ENCODE data around the gene MAP1B. TPM values are rescaled to one million over a fixed set of nuclear protein-coding genes. Genes with fewer than 3 reads are reported as not detected.
"Not testable (repeated sequence)": the region's sequence is repeated elsewhere in the genome, so short reads cannot be mapped to it uniquely, and the experiment has no call there.

Gene MAP1B
- total RNA-seq, 1 experiment from 2014 or later = 8.9 TPM

DNA sequence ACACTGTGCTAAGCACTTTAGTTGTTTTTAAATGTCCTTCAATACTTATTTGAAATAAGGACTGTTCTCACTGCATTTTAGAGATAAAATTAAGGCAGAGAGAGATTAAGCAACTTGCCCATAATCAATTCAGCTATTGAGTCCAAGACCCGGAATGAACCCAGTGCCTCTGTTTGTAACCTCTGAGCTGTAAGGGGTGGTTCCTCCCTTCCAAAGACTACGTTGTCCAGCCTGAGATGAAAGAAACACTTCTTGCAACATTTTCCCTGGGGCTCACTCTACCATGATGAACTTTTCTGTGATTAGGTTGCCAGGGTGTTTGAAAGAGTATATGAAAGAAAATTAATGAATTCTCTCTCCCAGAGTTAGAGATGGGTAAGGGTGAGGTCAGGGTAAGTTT is 22.0 kb upstream of the MAP1B start:
- intact Hi-C loops (cut with micrococcal nuclease) = no loop called here
- POLR2A ChIA-PET = no interaction called here

GRCh38 chr5:72089713-72090112 is 17.6 kb upstream of the MAP1B start:
- H3K36me3 ChIP-seq (ENCODE audit: control insufficient read depth in 1 of 2, insufficient read depth in 2 of 2, low read length in 2 of 2); CTCF ChIA-PET; H3K79me2 ChIP-seq (ENCODE audit: insufficient read depth, low read length); H3K4me3 ChIP-seq (replicated peaks in 1 of 2; ENCODE audit: low read depth in 1 of 2, low read length in 2 of 2); H3K4me2 ChIP-seq (ENCODE audit: low read length); H3K27me3 ChIP-seq (ENCODE audit: insufficient read depth, low read length); H4K20me1 ChIP-seq (ENCODE audit: insufficient read depth); H2AFZ ChIP-seq (ENCODE audit: low read depth, low read length, poor library complexity, severe bottlenecking); H3K27ac ChIP-seq (ENCODE audit: low read depth, low read length); intact Hi-C loops (cut with micrococcal nuclease); RAD21 ChIA-PET (ENCODE audit: low non-redundant PET in 1 of 2, low total read pairs in 2 of 2, uncharacterized antibody in 2 of 2, unreplicated experiment in 2 of 2); ATAC-seq; DNase-seq (ENCODE audit: low read depth, low spot score); H3K4me1 ChIP-seq (ENCODE audit: control insufficient read depth in 1 of 2, insufficient read depth in 2 of 2, low read length in 2 of 2); H3K9me2 ChIP-seq (ENCODE audit: insufficient read depth); H3K9ac ChIP-seq (ENCODE audit: low read length); H3K9me3 ChIP-seq (ENCODE audit: control insufficient read depth in 1 of 2, insufficient read depth in 1 of 2, low read depth in 1 of 2, low read length in 2 of 2); BruUV-seq (replicated peaks); POLR2A ChIA-PET: not testable (repeated sequence)

More for the DNA sequence above, 22.0 kb upstream of the MAP1B start:
- H2AFZ ChIP-seq (ENCODE audit: low read depth, low read length, poor library complexity, severe bottlenecking) = no peak overlapping the region
- ChIA-PET CTCF (no interaction called here), RAD21 (ENCODE audit: low non-redundant PET in 1 of 2, low total read pairs in 2 of 2, uncharacterized antibody in 2 of 2, unreplicated experiment in 2 of 2) (no interaction called here)
- no peaks in the 10 kb centered on the region for H3K4me1 ChIP-seq (ENCODE audit: control insufficient read depth in 1 of 2, insufficient read depth in 2 of 2, low read length in 2 of 2)
- H3K9ac ChIP-seq (ENCODE audit: low read length) = no peak overlapping the region
- TF ChIP-seq ZBTB33 (IDR thresholded peaks at IDR 0.05; ENCODE audit: extremely low read depth, insufficient replicate concordance, low read length) = no peak
- TF ChIP-seq ELF1 (IDR thresholded peaks at IDR 0.05; ENCODE audit: borderline replicate concordance, low read depth) = no peak
- TF ChIP-seq JUND (IDR thresholded peaks at IDR 0.05) = no peak
- TF ChIP-seq, protein P1, sequence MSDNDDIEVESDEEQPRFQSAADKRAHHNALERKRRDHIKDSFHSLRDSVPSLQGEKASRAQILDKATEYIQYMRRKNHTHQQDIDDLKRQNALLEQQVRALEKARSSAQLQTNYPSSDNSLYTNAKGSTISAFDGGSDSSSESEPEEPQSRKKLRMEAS (IDR thresholded peaks at IDR 0.05) = no peak
- no peak for TF ChIP-seq ZFX (IDR thresholded peaks at IDR 0.05)
- TF ChIP-seq TCF7L2 (IDR thresholded peaks at IDR 0.05; ENCODE audit: borderline replicate concordance, extremely low read depth, insufficient read depth, insufficient read length) = no peak
- TF ChIP-seq CBX3 (IDR thresholded peaks at IDR 0.05; ENCODE audit: low read depth) = no peak
- no peak for TF ChIP-seq POLR2AphosphoS5 (IDR thresholded peaks at IDR 0.05; ENCODE audit: low read depth, low read length)
- no peak for TF ChIP-seq YY1 (IDR thresholded peaks at IDR 0.05; ENCODE audit: extremely low read depth, insufficient replicate concordance, low read depth, low read length)
- no peak for TF ChIP-seq RAD21 (IDR thresholded peaks at IDR 0.05; ENCODE audit: low read depth)
- no peak for TF ChIP-seq EZH2phosphoT487 (IDR thresholded peaks at IDR 0.05; ENCODE audit: borderline replicate concordance)
- no peak for TF ChIP-seq EGR1 (IDR thresholded peaks at IDR 0.05; ENCODE audit: low read depth)
- TF ChIP-seq SP1 (IDR thresholded peaks at IDR 0.05; ENCODE audit: low read depth) = no peak
- TF ChIP-seq ZNF274 (IDR thresholded peaks at IDR 0.05; ENCODE audit: low read depth, low read length) = no peak
- no peak for TF ChIP-seq SIN3A (IDR thresholded peaks at IDR 0.05; ENCODE audit: low read depth)
- no peak for TF ChIP-seq EZH2 (IDR thresholded peaks at IDR 0.05)
- DNase-seq (ENCODE audit: low read depth, low spot score) (no peak), ATAC-seq (no peak)
- no peak overlapping the region for H3K4me2 ChIP-seq (ENCODE audit: low read length)
- H3K27me3 ChIP-seq (ENCODE audit: insufficient read depth, low read length) = no peaks in the 10 kb centered on the region
- H4K20me1 ChIP-seq (ENCODE audit: insufficient read depth) = no peaks in the 10 kb centered on the region
- no peak overlapping the region for H3K27ac ChIP-seq (ENCODE audit: low read depth, low read length)
- H3K79me2 ChIP-seq (ENCODE audit: insufficient read depth, low read length) = no peaks in the 10 kb centered on the region
- H3K4me3 ChIP-seq (replicated peaks in 1 of 2; ENCODE audit: low read depth in 1 of 2, low read length in 2 of 2) = no peak overlapping the region
- BruUV-seq (replicated peaks) = no TSS peak
- no peaks in the 10 kb centered on the region for H3K9me3 ChIP-seq (ENCODE audit: control insufficient read depth in 1 of 2, insufficient read depth in 1 of 2, low read depth in 1 of 2, low read length in 2 of 2)
- no peaks in the 10 kb centered on the region for H3K36me3 ChIP-seq (ENCODE audit: control insufficient read depth in 1 of 2, insufficient read depth in 2 of 2, low read length in 2 of 2)
- H3K9me2 ChIP-seq (ENCODE audit: insufficient read depth) = no peaks in the 10 kb centered on the region
